A375 (cell line): ENCODE measurements around the gene METTL1. TPM values are rescaled to one million over a fixed set of nuclear protein-coding genes. Genes with fewer than 3 reads are reported as not detected.

ENCODE experiments used
- small RNA-seq: library from RNA; depleted of rRNA; stranded (forward); fragments of <200 nt; gene quantifications from one replicate; pipeline ENCODE3, GENCODE V24; 2014
- total RNA-seq: library from RNA; depleted of rRNA; stranded (reverse); fragments of >200 nt; shearing (Covaris generic); gene quantifications from 2 replicates; pipeline ENCODE4 v1.2.3, GENCODE V29; 2014; rRNA removed

The METTL1 gene
- total RNA-seq = 24.6 and 27.6 TPM in 2 replicates

DNA sequence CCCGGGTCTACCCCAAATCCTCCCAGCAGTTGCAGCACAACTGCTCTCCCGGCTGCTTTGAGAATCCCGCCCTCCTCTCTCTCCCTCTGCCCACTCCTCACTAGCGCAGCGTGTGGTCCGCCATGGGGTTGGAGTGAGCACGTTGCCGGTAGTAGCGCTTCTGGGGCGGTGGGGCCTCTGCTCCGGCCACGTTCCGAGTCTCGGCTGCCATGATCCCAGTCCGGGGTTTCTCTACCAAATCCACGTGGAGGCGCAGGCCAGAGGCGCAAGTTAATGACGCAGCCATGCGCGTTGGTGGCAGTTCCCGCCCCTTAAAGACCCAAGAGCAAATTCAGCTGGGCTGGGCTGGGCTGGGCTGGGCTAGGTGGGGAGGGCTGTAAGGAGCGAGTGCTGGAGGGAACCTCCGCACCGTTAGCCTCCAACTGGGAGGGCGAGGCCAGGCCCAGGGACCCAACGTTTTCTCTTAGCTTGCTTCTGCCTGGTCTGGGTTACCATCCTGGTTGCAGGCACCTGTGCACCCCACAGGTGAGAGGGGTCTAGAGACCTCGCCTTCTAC is at the start of gene METTL1:
METTL1 (minus strand) TSS at position 233 of the 556 bp plus-strand sequence; CDS start at position 211, 22 bp downstream.

DNA sequence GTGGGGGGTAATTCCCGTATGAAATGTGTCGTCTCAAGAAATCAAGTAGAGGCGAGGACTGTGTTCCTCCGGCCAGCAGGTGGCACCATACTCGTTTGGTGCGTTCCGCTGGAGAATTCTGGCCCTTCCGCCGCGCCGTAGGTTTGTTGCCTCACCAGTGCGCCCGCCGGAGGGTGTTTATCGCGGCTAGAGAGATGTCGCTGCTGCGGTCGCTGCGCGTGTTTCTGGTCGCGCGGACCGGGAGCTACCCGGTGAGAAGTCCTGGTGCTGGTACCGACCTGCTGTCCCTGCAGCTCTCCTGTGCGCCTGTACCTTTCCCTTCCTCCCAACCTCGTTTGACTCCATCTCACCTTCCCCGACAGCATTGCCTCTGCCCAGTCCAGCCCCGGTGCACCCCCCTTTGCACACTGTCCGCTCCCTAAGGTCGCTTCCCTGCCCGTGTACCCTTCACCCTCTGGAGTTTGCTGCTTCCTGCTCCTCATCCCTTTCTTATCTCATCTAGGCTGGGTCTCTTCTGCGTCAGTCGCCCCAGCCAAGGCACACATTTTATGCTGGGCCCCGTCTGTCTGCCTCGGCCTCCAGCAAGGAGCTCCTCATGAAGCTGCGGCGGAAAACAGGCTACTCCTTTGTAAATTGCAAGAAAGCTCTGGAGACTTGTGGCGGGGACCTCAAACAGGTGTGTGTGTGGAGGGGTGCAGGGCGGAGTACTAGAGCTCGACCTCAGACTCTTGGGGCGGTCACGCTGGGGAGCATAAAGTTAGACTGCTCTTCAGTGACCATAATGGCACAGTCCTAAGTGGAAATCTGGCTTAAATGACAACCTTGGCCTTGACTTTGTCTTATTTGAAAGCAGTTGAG is 10.9 kb upstream of the METTL1 start, which contains the start of gene TSFM:
TSFM (plus strand) TSS at position 180 of the 858 bp plus-strand sequence; CDS start at position 195, 15 bp downstream.

DNA sequence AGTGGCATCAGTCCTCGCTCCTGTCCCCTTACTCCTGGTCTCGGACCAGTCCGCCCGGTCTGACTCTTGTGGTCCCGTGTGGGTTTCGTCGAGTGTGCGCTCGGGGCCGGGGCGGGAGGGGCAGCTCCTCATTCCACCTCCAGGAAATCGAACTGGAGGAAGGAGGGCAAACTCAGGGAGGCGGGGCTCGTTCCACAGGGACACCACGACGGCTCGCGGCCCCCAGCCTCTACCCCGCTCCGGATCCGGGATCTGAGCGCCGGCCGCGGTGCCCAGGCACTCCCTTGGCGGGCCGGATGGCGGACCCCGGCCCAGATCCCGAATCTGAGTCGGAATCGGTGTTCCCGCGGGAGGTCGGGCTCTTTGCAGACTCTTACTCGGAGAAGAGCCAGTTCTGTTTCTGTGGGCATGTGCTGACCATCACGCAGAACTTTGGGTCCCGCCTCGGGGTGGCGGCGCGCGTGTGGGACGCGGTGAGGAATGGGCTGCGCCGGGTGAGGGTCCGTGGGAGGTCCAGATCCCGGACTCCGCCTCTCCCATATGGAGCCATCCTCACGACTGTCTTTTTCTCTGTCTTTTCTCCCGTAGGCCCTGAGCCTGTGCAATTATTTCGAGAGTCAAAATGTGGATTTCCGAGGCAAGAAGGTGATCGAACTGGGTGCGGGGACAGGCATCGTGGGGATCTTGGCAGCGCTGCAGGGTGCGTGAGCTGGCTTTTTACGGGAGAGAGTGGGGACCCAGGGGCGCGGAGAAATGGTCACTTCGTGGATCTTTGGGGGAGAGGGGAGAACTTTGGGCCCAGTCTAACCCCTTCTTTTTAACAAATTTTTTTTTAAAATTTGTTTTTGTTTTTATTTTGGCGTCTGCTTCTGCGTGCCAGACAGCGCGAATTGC is 771 bp upstream of the METTL1 start, which contains the start of gene EEF1AKMT3:
EEF1AKMT3 (plus strand) TSS at position 186 of the 894 bp plus-strand sequence; CDS start at position 297, 111 bp downstream.

DNA sequence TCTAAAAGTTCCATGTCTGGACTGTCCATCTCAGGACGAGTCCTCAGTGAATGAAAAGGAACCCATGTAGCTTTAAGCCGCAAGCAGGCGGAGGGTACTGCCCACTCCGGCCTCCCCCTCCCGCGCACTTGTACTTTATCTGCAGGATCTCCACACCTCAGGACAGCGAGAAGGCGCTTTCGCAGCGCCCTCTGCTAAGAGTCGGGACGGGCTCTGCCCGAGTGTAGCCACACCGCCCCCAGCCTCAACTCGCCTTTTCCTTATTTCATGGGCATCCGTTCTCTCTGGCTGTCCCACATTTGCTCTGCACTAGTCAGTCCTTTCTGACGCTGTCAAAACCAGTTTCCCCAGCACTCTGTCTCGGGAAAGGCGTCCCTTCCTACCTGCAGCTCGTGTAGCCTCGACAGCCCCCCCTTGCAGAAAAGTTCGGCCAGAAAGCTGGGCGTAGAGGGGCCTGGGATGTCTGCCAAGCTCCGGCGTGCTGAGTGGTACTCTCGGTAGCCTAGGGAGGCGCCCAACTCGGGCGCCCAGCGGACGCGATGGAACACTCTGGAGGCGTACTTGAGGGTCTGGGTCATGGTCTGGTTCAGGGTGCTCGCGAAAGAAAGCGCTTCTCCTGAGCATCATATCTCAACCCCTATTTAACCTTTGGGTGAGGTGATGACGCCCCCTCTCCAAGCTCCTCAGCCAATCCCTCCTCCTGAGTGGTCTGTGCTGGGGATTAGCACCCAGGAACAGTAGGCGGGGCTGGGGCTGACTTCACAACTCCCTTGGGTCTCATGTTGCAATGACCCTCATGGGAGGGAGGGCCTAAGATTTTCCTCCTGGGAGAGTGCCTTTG is 5.2 kb downstream of the METTL1 start, which contains the start of gene CYP27B1:
CYP27B1 (minus strand) TSS at position 615 of the 841 bp plus-strand sequence; CDS start at position 578, 37 bp downstream.

GRCh38 chr12:57754411-57755193 is 17.3 kb downstream of the METTL1 start, which contains the start of gene MARCHF9:
Gene MARCHF9 (plus strand): TSS chr12:57755103. CDS start chr12:57755529, 426 bp downstream.

GRCh38 chr12:57751788-57752667 is 19.9 kb downstream of the METTL1 start, which contains the start of gene CDK4:
Gene CDK4 (minus strand): TSS chr12:57752310. CDS start chr12:57751717, 593 bp downstream.

GRCh38 chr12:57744777-57745484 is 27.0 kb downstream of the METTL1 start, which contains the start of gene TSPAN31:
Gene TSPAN31 (plus strand): TSS chr12:57745039. CDS start chr12:57745155, 116 bp downstream.

DNA sequence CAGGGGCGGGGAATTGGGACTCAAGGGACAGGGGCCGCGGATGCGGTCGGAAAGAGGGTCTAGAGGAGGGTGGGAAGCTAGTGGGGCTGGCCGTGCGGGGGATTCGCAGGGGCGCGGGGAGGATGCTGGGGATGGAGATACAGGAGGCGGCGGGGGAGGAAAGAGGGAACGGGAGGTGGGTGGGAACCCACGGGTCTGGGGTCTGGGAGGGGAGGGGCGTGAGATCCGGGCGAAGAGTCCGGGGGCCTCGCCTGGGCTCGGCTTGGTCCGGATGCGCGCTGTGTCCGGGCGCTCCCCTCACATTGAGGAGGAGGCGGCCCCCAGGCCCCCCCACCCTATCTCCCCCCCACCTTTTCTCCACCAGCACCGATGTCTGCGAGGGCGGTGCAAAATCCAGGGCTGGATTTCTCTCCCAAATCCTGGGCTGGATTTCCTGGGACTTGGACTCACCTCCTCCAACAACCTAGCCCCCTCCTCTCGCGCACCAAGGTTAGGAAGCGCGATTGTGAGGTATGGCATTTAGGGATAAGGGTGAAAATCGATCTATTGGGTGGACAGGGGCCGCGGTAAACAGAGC is 33.2 kb downstream of the METTL1 start, which contains the start of gene AGAP2:
AGAP2 (minus strand) TSS at position 82 of the 577 bp plus-strand sequence. CDS start 496 bp downstream, outside the sequence.

Small RNA genes within 50 kb of the gene (small RNA-seq; reads per million reads assigned to genes)
- not detected for gene RNU6-1083P

Other genes starting within 250 kb of the METTL1 start
- 13.7 and 25.7 TPM in 2 replicates for gene MBD6, start 249.3 kb downstream of the METTL1 start, total RNA-seq
- gene DCTN2, start 224.9 kb downstream of the METTL1 start, total RNA-seq = 75.2 and 76.3 TPM in 2 replicates
- 0.41 and 0.58 TPM in 2 replicates for gene KIF5A, start 222.1 kb downstream of the METTL1 start, total RNA-seq
- gene PIP4K2C, start 180.9 kb downstream of the METTL1 start, total RNA-seq = 23.7 and 30.1 TPM in 2 replicates
- 28.2 and 32.4 TPM in 2 replicates for gene DTX3, start 167.3 kb downstream of the METTL1 start, total RNA-seq
- 22.6 and 46.8 TPM in 2 replicates for gene ARHGEF25, start 160.7 kb downstream of the METTL1 start, total RNA-seq
- gene B4GALNT1, start 138.9 kb downstream of the METTL1 start, total RNA-seq = 25.6 and 26.7 TPM in 2 replicates
- gene OS9, start 78.0 kb downstream of the METTL1 start, total RNA-seq = 135 and 140 TPM in 2 replicates
- 2.1 and 2.3 TPM in 2 replicates for gene AGAP2, start 33.4 kb downstream of the METTL1 start, total RNA-seq
- gene TSPAN31, start 27.1 kb downstream of the METTL1 start, total RNA-seq = 36.1 and 40.0 TPM in 2 replicates
- gene CDK4, start 19.8 kb downstream of the METTL1 start, total RNA-seq = 322 and 387 TPM in 2 replicates
- gene MARCHF9, start 17.0 kb downstream of the METTL1 start, total RNA-seq = 10.2 and 11.7 TPM in 2 replicates
- gene CYP27B1, start 5.0 kb downstream of the METTL1 start, total RNA-seq = 16.1 and 17.0 TPM in 2 replicates
- 3.0 and 3.3 TPM in 2 replicates for gene EEF1AKMT3, start 509 bp upstream of the METTL1 start, total RNA-seq
- 49.7 and 53.0 TPM in 2 replicates for gene TSFM, start 10.7 kb upstream of the METTL1 start, total RNA-seq
- 0.72 and 1.6 TPM in 2 replicates for gene AVIL, start 46.6 kb upstream of the METTL1 start, total RNA-seq
- 52.2 and 52.6 TPM in 2 replicates for gene CTDSP2, start 74.6 kb upstream of the METTL1 start, total RNA-seq
- 8.8 and 10.5 TPM in 2 replicates for gene ATP23, start 169.5 kb upstream of the METTL1 start, total RNA-seq